Epidermal melanocyte (primary cell): ENCODE data around the gene PILRA.
"Not testable (repeated sequence)": the region's sequence is repeated elsewhere in the genome, so short reads cannot be mapped to it uniquely, and the experiment has no call there.

Source experiments
- DNase-seq: peaks from one replicate; pipeline ENCODE4 v3.0.0; 2011; ENCODE audit warnings: low spot score; ENCODE audit not compliant: insufficient read length

PILRA gene

GRCh38 chr7:100358027-100358856 is 15.0 kb upstream of the PILRA start, which contains the start of gene PILRB:
Gene PILRB (plus strand): TSS chr7:100358117. CDS start chr7:100358303, 186 bp downstream.
- no peak for DNase-seq

- no peak for DNase-seq
These were observed 14.5 kb upstream of the PILRA start for GRCh38 chr7:100358857-100359212.

- DNase-seq = no peak
These were observed 13.0 kb upstream of the PILRA start for GRCh38 chr7:100360135-100360854.

- DNase-seq = no peak
These were observed 10.2 kb upstream of the PILRA start for GRCh38 chr7:100363098-100363497.

GRCh38 chr7:100363797-100364196 is 9.5 kb upstream of the PILRA start:
- DNase-seq = not testable (repeated sequence)

- no peak for DNase-seq
These were observed 8.8 kb upstream of the PILRA start for GRCh38 chr7:100364480-100364879.

GRCh38 chr7:100365998-100366367 is 7.3 kb upstream of the PILRA start:
- DNase-seq = not testable (repeated sequence)

- DNase-seq = no peak
These were observed 6.7 kb upstream of the PILRA start for GRCh38 chr7:100366411-100367250.

GRCh38 chr7:100367251-100367620 is 6.1 kb upstream of the PILRA start:
- DNase-seq = no peak

GRCh38 chr7:100367676-100368613 is 5.3 kb upstream of the PILRA start:
- no peak for DNase-seq

GRCh38 chr7:100369105-100369504 is 4.2 kb upstream of the PILRA start:
- no peak for DNase-seq

GRCh38 chr7:100370303-100370702 is 3.0 kb upstream of the PILRA start:
- DNase-seq = no peak

- no peak for DNase-seq
These were observed 2.5 kb upstream of the PILRA start for GRCh38 chr7:100370746-100371145.

GRCh38 chr7:100371561-100372171 is 1.6 kb upstream of the PILRA start:
- DNase-seq = no peak

GRCh38 chr7:100372256-100372655 is 1.0 kb upstream of the PILRA start:
- DNase-seq = no peak

- DNase-seq = no peak
These were observed 593 bp upstream of the PILRA start for GRCh38 chr7:100372694-100373093.

GRCh38 chr7:100373870-100374598 is 747 bp downstream of the PILRA start:
- not testable (repeated sequence) for DNase-seq

- no peak for DNase-seq
These were observed 1.3 kb downstream of the PILRA start for GRCh38 chr7:100374601-100375000.

GRCh38 chr7:100376066-100376465 is 2.8 kb downstream of the PILRA start:
- no peak for DNase-seq
